Stimulated activated CD4-positive, alpha-beta T cell treated with anti-CD3 and anti-CD28 coated beads, Interleukin-2, amount 100 ng/mL, for 4 hours (primary cell): ENCODE measurements around the gene FAM13A.
A peak's percentile ranks its signal among the peaks of the same experiment; 100 is the strongest.

Experiments used
- DNase-seq: peaks from one replicate; pipeline ENCODE4 v3.0.0-alpha.2; 2020; ENCODE audit warnings: low read depth

Gene FAM13A

DNA sequence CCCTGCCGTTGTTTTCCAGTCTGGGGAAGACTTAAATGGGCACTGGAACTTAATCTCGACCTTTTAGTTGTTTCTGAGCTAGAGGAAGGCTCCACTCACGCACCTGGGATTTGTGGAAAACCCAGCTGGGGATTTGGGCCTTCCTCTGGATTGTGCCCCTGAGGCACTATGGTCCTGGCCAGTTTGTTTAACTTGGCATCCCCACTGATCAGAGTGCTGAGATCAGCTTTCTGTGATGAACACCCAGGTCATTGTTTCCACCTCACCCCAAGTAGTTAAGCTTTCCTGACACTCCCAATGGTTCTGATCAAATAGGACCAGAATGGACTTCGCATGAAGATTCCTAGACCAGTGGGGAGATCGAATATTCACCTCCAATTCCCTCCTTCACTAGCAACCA, 338.9 kb downstream of the FAM13A start:
- DNase-seq, result no peak

DNA sequence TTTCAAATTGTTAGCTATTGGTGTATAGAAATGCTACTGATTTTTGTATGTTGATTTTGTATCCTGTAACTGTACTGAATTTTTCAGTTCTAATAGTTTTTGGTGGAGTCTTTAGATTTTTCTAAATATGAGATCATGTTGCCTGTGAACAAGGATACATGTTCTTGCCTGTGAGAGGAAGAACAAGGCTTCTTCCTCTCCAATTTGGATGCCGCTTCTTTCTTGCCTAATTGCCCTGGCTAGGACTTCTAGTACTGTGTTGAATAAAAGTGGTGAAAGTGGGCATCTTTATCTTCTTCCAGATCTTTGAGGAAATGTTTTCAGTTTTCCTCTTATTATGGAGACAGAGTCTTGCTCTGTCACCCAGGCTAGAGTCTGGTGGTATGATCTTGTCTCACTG, 343.2 kb downstream of the FAM13A start:
- DNase-seq, result no peak

DNA sequence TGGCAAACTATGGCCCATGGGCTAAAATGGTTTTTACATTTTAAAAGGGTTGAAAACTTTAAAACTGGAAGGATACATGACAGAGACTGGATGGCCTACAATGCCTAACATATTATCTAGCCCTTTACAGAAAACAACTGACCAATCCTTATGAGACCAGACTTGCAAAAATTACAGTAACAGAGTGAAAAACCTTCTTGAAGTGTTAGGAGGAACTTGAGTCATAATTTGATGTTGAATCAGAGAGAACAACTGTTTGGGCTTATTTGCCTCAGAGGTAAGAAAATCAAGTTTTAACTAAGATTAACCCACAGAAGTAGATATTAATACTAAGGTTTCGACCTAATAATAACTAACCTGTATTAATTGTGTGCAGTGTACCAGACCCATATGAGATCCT, 347.0 kb downstream of the FAM13A start:
- no peak for DNase-seq

DNA sequence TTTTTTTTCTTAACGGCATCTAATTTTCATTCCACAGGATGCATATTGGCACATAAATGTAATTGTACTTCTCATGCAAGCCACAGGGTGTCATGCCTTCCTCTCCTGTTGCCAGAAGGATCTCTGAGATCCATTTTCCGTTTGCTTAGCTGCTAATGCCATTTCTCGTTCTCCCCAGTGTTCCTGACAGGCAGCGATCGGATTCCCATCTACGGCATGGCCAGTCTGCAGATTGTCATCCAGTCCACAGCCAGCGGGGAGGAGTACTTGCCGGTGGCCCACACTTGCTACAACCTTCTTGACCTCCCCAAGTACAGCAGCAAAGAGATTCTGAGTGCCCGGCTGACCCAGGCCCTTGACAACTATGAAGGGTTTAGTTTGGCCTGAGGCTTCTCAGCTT, 350.4 kb downstream of the FAM13A start:
- DNase-seq, result no peak

DNA sequence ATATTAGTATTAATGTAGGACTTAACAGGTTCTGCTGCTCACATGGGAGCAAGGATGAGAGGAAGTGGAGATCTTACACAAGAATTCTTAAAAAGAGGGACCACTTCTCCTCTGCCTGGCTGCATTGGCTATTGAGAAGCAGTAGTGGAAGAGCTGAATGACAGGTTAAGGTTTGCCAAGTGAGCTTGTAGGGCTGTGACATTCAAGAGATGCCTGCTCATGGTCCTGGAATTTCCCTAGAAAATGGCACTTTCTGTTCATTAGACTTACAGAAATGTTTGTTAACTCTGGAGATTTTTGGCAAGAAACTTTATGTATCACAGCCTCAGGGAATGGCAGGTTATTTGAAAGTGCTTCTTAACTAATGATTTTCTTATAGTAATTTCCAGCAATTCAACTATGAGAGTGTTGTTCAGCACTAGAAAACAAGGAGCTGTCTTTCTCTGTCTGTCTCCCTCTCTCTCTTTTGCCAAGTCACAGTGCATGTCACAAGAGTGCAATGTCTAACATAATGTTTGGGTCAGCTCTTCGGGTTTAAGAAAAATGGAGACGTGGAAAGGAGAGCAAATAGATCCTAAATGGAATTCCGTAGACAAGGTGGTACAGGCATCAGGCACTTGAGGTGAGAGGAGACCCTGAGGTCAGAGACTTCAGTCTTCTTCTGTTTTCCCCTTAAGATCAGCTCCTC, 351.0 kb downstream of the FAM13A start:
- DNase-seq, result no peak

DNA sequence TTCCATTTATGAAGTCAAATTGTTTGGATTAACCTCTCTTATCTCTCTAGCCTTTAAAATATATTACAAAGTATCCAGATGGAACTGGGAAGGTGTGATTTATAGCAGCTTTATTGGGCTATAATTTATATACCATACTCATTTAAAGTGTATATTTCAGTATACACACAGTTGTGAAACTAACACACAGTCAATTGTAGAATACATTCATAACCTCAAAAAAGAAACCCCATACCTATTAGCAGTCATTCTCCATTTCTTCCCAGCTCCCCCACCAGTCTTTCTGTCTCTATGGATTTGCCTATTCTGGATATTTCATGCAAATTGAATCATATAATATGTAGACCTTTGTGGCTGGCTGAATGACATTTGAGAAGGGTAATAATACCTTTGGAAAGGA, 351.8 kb downstream of the FAM13A start:
- DNase-seq, result no peak

DNA sequence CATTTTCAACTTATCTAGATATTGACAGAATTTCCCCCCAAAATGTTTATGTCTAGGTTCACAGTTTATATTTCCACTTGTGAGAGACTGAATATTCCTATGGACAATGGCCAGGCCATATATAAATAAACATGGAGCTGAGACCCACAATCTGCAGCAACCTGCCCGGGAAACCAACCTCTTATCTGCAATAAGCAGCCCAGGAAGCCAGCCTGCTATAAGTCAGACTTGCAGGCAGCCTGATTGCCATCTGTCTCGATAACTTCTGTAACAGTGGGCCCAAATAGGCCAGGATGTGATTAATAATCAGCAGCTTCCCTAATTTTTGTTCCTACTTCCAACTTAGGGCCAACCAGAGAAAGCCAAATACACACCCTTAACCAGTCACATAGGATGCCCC, 354.2 kb downstream of the FAM13A start:
- DNase-seq, result no peak

DNA sequence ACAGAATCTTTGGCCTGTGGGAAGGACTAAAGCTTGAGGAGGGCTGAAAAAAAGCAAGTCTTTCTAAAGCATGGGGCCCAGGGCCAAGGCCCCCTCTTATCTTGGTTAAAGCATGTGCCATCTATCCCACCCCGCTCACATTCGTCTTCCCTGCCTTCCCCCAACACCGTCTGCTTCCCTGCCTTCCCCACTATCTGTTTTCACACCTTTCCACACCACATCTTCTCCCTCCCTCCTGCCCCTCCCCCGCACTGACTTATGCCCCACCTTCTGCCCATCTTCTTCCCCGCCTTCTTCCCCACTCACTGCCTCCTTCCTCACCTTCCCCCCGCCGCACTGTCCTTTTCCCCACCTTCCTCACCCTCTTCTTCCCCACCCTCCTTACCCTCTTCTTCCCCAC, 358.5 kb downstream of the FAM13A start:
- DNase-seq, result no peak

DNA sequence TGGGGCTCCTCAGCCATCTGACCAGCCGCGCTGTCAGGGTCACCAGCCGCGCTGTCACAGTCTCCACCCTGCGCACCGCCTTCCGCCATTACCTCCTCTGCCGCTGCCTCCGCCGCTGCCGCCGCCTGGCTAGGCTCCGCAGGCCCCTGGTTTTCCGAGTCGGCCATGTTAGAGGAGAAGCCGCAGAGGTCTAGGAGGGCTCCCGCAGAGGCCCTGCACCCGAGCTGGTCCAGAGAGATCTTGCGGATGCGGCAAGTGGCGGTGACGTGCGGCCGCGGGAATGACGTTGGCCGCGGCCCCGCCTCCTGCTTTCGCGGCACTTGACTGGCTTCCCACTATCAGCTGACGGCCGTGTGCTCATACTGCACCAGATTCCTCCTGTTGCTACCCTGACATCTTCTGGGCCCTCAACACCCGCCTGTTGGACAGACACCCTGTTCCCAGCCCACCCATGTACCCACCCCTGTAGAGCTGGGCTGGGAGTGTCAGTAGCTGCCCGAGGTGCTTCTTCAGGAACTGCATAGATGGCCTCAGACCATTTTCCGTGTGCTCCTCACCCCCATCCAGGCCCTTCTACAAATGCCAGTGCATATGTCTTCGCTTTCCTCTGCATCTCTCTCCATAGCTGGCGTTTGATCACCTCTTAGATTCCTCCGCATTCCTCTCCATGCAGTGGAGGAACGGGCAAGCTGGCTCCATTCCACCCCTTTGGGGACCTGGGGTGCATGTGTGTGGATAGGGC, 359.2 kb downstream of the FAM13A start, which contains the start of gene NAP1L5:
Gene NAP1L5 (minus strand): TSS at position 242 of the 742 bp plus-strand sequence. CDS start 75 bp downstream, at position 167.
- peak; percentile 37 for DNase-seq

DNA sequence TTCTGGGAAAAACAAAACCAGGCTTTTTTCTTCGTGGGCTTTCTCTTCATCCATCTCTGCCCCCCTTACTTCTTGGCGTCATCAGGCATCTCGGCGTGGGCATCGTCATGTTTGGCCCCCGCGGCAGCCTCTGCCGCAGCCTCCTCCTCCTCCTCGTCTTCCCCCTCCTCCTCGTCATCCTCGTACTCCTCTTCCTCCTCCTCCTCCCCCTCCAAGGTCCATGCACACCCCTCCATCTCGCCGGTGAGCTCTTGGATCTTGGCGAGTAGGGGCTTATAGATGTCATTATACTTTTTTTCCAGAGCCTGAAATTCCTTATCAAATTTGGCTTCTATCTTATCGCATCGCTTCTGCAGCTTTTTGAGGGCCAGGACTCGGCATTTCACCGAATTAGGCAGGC, 359.8 kb downstream of the FAM13A start:
- DNase-seq, result peak; percentile 13

DNA sequence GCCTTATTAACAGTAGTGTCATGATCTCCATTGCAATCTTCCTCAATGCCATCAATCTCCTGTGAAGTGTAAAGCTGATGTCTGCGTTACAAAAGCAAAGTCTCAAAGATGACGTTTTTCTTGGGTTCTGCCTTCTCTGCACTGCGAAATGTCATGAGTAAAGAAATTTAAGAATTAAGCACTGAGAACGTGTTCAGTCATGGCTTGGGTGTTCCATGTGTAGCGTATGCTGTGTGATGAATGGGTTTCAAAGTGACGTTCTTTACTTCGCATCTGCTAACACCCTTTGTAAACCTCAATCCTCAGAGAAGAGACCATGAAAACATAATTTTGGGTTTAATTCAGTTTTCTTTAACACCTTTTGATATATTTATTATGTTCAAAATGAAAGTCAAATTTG, 360.4 kb downstream of the FAM13A start:
- DNase-seq, result no peak

DNA sequence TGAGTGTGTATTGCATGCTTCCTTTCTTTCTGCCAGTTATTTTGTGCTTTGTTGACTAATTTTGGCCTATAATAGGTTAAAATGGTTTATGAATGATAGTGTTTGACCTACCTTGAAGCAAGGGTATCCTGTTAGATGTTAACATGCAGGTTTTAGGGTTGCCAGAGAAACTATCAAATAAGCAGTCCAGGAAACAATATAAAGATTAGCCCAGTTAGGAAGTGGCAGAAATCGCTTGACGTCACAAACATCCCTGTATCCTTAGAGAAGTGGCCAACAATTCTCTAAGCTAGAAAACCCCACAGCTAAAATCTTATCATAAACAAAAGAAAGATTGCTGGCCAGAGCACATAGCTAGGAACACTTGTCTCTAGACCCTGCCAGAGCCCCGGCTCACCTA, 363.2 kb downstream of the FAM13A start:
- DNase-seq, result no peak

DNA sequence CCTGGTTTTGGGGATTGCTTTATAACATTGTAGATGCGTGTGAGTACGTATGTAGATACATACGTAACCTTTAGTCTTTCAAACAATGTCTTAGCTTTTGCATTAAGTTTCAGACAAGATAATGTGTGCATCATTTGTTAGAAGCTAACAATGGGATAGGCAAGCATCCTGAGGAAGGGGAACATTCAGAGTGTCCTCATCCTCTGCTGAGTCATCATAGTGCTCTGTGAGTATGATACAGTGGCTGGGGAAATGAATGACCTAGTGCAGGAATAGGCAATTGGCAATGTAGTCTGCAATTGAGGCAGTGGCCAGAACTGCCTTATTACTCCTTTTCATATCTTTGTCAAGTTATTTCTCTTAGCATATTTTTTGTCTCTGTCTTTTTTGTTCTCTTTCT, 366.6 kb downstream of the FAM13A start:
- no peak for DNase-seq

DNA sequence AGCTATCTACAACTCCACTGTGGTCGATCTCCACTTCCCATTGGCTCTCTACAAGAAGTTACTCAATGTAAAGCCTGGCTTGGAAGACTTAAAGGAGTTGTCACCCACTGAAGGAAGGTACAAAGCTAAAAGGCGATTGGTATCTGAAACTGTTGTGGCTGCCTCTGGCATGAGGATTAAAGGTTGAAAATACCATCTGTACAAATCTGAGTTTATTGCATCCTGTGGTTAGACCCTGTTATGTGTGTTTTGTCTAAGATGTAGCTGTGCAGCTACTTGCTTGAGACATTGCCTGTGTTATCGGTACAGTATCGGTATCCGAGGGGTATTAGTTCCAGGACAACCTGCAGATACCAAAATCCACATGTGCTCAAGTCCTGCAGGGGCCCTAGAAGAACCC, 375.8 kb downstream of the FAM13A start:
- DNase-seq, result no peak
